Natural killer cell treated with Interleukin-12 subunit alpha and Interleukin-12 subunit beta and Interleukin-15 and Interleukin-18, amount 100 ng/mL, for 72 hours (primary cell): ENCODE results near the gene SLC24A4. TPM values are rescaled to one million over a fixed set of nuclear protein-coding genes. Genes with fewer than 3 reads are reported as not detected.

Experiments used
- ATAC-seq, 2 donors: fragments of 150-1000 bp; cut with Tn5 transposase in 1 of 2; sonication (Bioruptor Pico), chemical (Tn5 transposase) in 1 of 2; 2 replicates each; pipeline ENCODE4 v1.10.0; 2021
- DNase-seq: peaks from one replicate; pipeline ENCODE4 v3.0.0; 2022; ENCODE audit warnings: low spot score
- H3K27ac Mint-ChIP-seq, 2 donors: 1 replicate in 1 of 2; 2 replicates in 1 of 2; pipeline ENCODE4 v1.8.0; 2022; ENCODE audit warnings: mixed read lengths in 2 of 2, mild to moderate bottlenecking in 1 of 2, moderate library complexity in 1 of 2
- H3K27me3 Mint-ChIP-seq, 2 donors: 1 replicate in 1 of 2; 2 replicates in 1 of 2; pipeline ENCODE4 v1.8.0; 2022; ENCODE audit warnings: mixed read lengths in 2 of 2
- H3K36me3 Mint-ChIP-seq: one replicate; pipeline ENCODE4 v1.8.0; 2022; ENCODE audit warnings: mixed read lengths
- H3K4me1 Mint-ChIP-seq, 2 donors: 1 replicate in 1 of 2; 2 replicates in 1 of 2; pipeline ENCODE4 v1.8.0; 2022; ENCODE audit warnings: low read depth in 2 of 2, mixed read lengths in 2 of 2, mild to moderate bottlenecking in 1 of 2
- H3K4me3 Mint-ChIP-seq: one replicate; pipeline ENCODE4 v1.8.0; 2022; ENCODE audit warnings: mixed read lengths
- H3K9me3 Mint-ChIP-seq: 2 replicates; pipeline ENCODE4 v1.8.0; 2022; ENCODE audit warnings: mixed read lengths
- total RNA-seq, 2 donors: library from RNA; stranded (reverse); gene quantifications; one replicate each; pipeline ENCODE4 v1.2.3, GENCODE V29; 2022

Gene SLC24A4
- total RNA-seq, 2 donors from 2014 or later = 0.17 to 0.36 TPM

- ATAC-seq (no peak), DNase-seq (no peak)
- Mint-ChIP-seq H3K36me3 (no peaks in the 10 kb centered on the region), H3K9me3 (no peaks in the 10 kb centered on the region), H3K27ac (peak overlapping the region; percentile 93 to 96), H3K27me3 (no peaks in the 10 kb centered on the region), H3K4me1 (peaks cover 39 to 54% of the 10 kb centered on the region in 2 donors), H3K4me3 (peak overlapping the region; percentile 25)
Measured at GRCh38 chr14:92459030-92459949, 136.3 kb downstream of the SLC24A4 start.

- H3K9me3 Mint-ChIP-seq = no peaks in the 10 kb centered on the region
Measured at GRCh38 chr14:92459950-92460421, 137.0 kb downstream of the SLC24A4 start.

GRCh38 chr14:92460541-92460915 is 137.6 kb downstream of the SLC24A4 start:
- H3K9me3 Mint-ChIP-seq = no peaks in the 10 kb centered on the region
- H3K4me1 Mint-ChIP-seq = peaks cover 39 to 54% of the 10 kb centered on the region in 2 donors
- no peaks in the 10 kb centered on the region for H3K27me3 Mint-ChIP-seq
- peak overlapping the region; percentile 93 to 96 for H3K27ac Mint-ChIP-seq
- no peaks in the 10 kb centered on the region for H3K36me3 Mint-ChIP-seq
- DNase-seq (no peak), ATAC-seq (no peak)
- H3K4me3 Mint-ChIP-seq = peak overlapping the region; percentile 82

More at GRCh38 chr14:92459950-92460421, 137.0 kb downstream of the SLC24A4 start:
- no peaks in the 10 kb centered on the region for H3K27me3 Mint-ChIP-seq
- no peaks in the 10 kb centered on the region for H3K36me3 Mint-ChIP-seq
- H3K27ac Mint-ChIP-seq = peak overlapping the region; percentile 93 to 96
- ATAC-seq (no peak), DNase-seq (no peak)
- H3K4me1 Mint-ChIP-seq = peaks cover 39 to 54% of the 10 kb centered on the region in 2 donors
- peak overlapping the region; percentile 25 for H3K4me3 Mint-ChIP-seq

- Mint-ChIP-seq H3K27me3 (no peaks in the 10 kb centered on the region), H3K27ac (peak overlapping the region; percentile 93 to 96), H3K4me1 (peaks cover 44 to 55% of the 10 kb centered on the region in 2 donors), H3K9me3 (no peaks in the 10 kb centered on the region), H3K36me3 (no peaks in the 10 kb centered on the region), H3K4me3 (peak overlapping the region; percentile 82)
- DNase-seq = peak; percentile 81
- peak; percentile 94 to 95 for ATAC-seq
Measured at GRCh38 chr14:92460916-92461579, 138.1 kb downstream of the SLC24A4 start.

- no peak for ATAC-seq
- Mint-ChIP-seq H3K27me3 (no peaks in the 10 kb centered on the region), H3K27ac (peak overlapping the region; percentile 93 to 96), H3K36me3 (peaks cover under 1% of the 10 kb centered on the region), H3K4me1 (peaks cover 44 to 50% of the 10 kb centered on the region in 2 donors), H3K4me3 (peak overlapping the region; percentile 82), H3K9me3 (no peaks in the 10 kb centered on the region)
- DNase-seq = no peak
Measured at GRCh38 chr14:92461891-92462290, 138.9 kb downstream of the SLC24A4 start.

- Mint-ChIP-seq H3K4me3 (peak overlapping the region; percentile 73), H3K27me3 (no peaks in the 10 kb centered on the region), H3K4me1 (peaks cover 44 to 48% of the 10 kb centered on the region in 2 donors), H3K36me3 (peaks cover 7% of the 10 kb centered on the region), H3K27ac (peak overlapping the region; percentile 93 to 96), H3K9me3 (peaks cover 5% of the 10 kb centered on the region)
- ATAC-seq (no peak), DNase-seq (no peak)
Measured at GRCh38 chr14:92462568-92462967, 139.6 kb downstream of the SLC24A4 start.

- peaks cover 8% of the 10 kb centered on the region for H3K36me3 Mint-ChIP-seq
- H3K4me3 Mint-ChIP-seq = peak overlapping the region; percentile 73
- H3K27me3 Mint-ChIP-seq = no peaks in the 10 kb centered on the region
- no peak for ATAC-seq
- H3K4me1 Mint-ChIP-seq = peaks cover 44 to 48% of the 10 kb centered on the region in 2 donors
- H3K27ac Mint-ChIP-seq = peak overlapping the region; percentile 93 to 96
- peaks cover 5% of the 10 kb centered on the region for H3K9me3 Mint-ChIP-seq
- DNase-seq = no peak
Measured at GRCh38 chr14:92463141-92463540, 140.2 kb downstream of the SLC24A4 start.

GRCh38 chr14:92464156-92464555 is 141.2 kb downstream of the SLC24A4 start:
- ATAC-seq = no peak
- Mint-ChIP-seq H3K36me3 (peaks cover 8% of the 10 kb centered on the region), H3K27ac (peak overlapping the region; percentile 93 to 96), H3K4me1 (peaks cover 44 to 47% of the 10 kb centered on the region in 2 donors), H3K9me3 (peaks cover 5% of the 10 kb centered on the region), H3K4me3 (no peak overlapping the region), H3K27me3 (no peaks in the 10 kb centered on the region)
- no peak for DNase-seq

GRCh38 chr14:92464716-92465115 is 141.8 kb downstream of the SLC24A4 start:
- no peaks in the 10 kb centered on the region for H3K27me3 Mint-ChIP-seq
- H3K36me3 Mint-ChIP-seq = peaks cover 8% of the 10 kb centered on the region
- no peak for DNase-seq
- no peak for ATAC-seq
- no peak overlapping the region for H3K4me3 Mint-ChIP-seq
- H3K27ac Mint-ChIP-seq = peak overlapping the region in 1 of 2 donors; percentile 96
- peaks cover 39 to 41% of the 10 kb centered on the region in 2 donors for H3K4me1 Mint-ChIP-seq
- peaks cover 5% of the 10 kb centered on the region for H3K9me3 Mint-ChIP-seq

- Mint-ChIP-seq H3K4me3 (no peak overlapping the region), H3K36me3 (peaks cover 8% of the 10 kb centered on the region), H3K27me3 (no peaks in the 10 kb centered on the region), H3K4me1 (peaks cover 31 to 34% of the 10 kb centered on the region in 2 donors), H3K9me3 (peaks cover 5% of the 10 kb centered on the region), H3K27ac (peak overlapping the region; percentile 50 to 74)
- ATAC-seq = no peak
- DNase-seq = no peak
Measured at GRCh38 chr14:92465353-92466055, 142.5 kb downstream of the SLC24A4 start.

- Mint-ChIP-seq H3K27ac (peak overlapping the region; percentile 50 to 74), H3K4me1 (peaks cover 30 to 31% of the 10 kb centered on the region in 2 donors), H3K9me3 (peaks cover 5% of the 10 kb centered on the region), H3K4me3 (no peak overlapping the region), H3K36me3 (peaks cover 8% of the 10 kb centered on the region), H3K27me3 (no peaks in the 10 kb centered on the region)
- no peak for DNase-seq
- ATAC-seq = no peak
Measured at GRCh38 chr14:92466059-92466458, 143.1 kb downstream of the SLC24A4 start.

GRCh38 chr14:92469515-92469914 is 146.6 kb downstream of the SLC24A4 start:
- Mint-ChIP-seq H3K27ac (no peak overlapping the region), H3K4me1 (peaks cover 15 to 17% of the 10 kb centered on the region in 2 donors), H3K4me3 (no peak overlapping the region), H3K36me3 (peaks cover 8% of the 10 kb centered on the region), H3K27me3 (no peaks in the 10 kb centered on the region), H3K9me3 (peaks cover 5% of the 10 kb centered on the region)
- ATAC-seq (no peak), DNase-seq (no peak)

- H3K36me3 Mint-ChIP-seq = peaks cover 8% of the 10 kb centered on the region
- H3K9me3 Mint-ChIP-seq = peaks cover 5% of the 10 kb centered on the region
- H3K27me3 Mint-ChIP-seq = no peaks in the 10 kb centered on the region
- H3K27ac Mint-ChIP-seq = no peak overlapping the region
- no peak overlapping the region for H3K4me3 Mint-ChIP-seq
- peaks cover 17 to 18% of the 10 kb centered on the region in 2 donors for H3K4me1 Mint-ChIP-seq
- ATAC-seq (no peak), DNase-seq (no peak)
Measured at GRCh38 chr14:92470215-92470614, 147.2 kb downstream of the SLC24A4 start.
